Measurements from ENCODE around the gene UCK1. TPM values are rescaled to one million over a fixed set of nuclear protein-coding genes. Genes with fewer than 3 reads are reported as not detected.
"Not testable (repeated sequence)": the region's sequence is repeated elsewhere in the genome, so short reads cannot be mapped to it uniquely, and the experiment has no call there.

UCK1 gene
- total RNA-seq, 1 donor from 2014 or later = 30.7 TPM

DNA sequence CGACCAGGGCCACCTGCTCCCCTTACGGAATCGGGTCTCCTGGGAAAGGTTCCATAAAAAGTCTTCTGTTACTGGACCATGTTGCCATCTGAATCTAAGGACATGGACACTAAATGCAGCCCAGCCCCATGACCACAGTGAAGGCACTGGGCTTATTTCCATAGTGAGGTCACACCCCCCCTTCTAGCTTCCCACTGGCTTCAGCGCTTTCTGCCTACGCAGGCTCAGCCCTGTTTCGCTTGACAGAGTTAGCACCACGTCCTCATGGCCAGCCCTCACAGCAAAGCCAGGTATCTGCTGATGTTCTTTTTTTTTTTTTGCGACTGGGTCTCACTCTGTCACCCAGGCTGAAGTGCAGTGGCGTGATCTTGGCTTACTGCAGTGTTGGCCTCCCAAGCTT lies 14.1 kb downstream of the UCK1 start:
- Mint-ChIP-seq H3K27ac (no peak overlapping the region), H3K4me1 (no peaks in the 10 kb centered on the region), H3K27me3 (ENCODE audit: insufficient read depth, low read depth) (peaks cover 3% of the 10 kb centered on the region), H3K9me3 (no peaks in the 10 kb centered on the region), H3K36me3 (peaks cover 28% of the 10 kb centered on the region), H3K4me3 (no peak overlapping the region)
- H3K79me2 ChIP-seq (ENCODE audit: low read depth) = no peaks in the 10 kb centered on the region
- no peak overlapping the region for H3K9ac ChIP-seq
- H3K4me1 ChIP-seq = no peaks in the 10 kb centered on the region
- H4K20me1 ChIP-seq (ENCODE audit: low read depth) = no peaks in the 10 kb centered on the region
- no peak for DNase-seq (ENCODE audit: low spot score)
- no peaks in the 10 kb centered on the region for H3K27me3 ChIP-seq
- no peak overlapping the region for H2AFZ ChIP-seq (replicated peaks)
- no peaks in the 10 kb centered on the region for H3K9me3 ChIP-seq (ENCODE audit: low read depth)
- no peaks in the 10 kb centered on the region for H3F3A ChIP-seq (ENCODE audit: low read depth)
- TF ChIP-seq, protein P1, sequence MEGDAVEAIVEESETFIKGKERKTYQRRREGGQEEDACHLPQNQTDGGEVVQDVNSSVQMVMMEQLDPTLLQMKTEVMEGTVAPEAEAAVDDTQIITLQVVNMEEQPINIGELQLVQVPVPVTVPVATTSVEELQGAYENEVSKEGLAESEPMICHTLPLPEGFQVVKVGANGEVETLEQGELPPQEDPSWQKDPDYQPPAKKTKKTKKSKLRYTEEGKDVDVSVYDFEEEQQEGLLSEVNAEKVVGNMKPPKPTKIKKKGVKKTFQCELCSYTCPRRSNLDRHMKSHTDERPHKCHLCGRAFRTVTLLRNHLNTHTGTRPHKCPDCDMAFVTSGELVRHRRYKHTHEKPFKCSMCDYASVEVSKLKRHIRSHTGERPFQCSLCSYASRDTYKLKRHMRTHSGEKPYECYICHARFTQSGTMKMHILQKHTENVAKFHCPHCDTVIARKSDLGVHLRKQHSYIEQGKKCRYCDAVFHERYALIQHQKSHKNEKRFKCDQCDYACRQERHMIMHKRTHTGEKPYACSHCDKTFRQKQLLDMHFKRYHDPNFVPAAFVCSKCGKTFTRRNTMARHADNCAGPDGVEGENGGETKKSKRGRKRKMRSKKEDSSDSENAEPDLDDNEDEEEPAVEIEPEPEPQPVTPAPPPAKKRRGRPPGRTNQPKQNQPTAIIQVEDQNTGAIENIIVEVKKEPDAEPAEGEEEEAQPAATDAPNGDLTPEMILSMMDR (IDR thresholded peaks at IDR 0.05) = no peak
- TF ChIP-seq EZH2phosphoT487 (IDR thresholded peaks at IDR 0.05) = no peak
- TF ChIP-seq EZH2 (IDR thresholded peaks at IDR 0.05) = no peak
- no peak overlapping the region for H3K4me2 ChIP-seq
- H3K36me3 ChIP-seq = no peaks in the 10 kb centered on the region
- no peak overlapping the region for H3K4me3 ChIP-seq
- H3K27ac ChIP-seq = no peak overlapping the region

DNA sequence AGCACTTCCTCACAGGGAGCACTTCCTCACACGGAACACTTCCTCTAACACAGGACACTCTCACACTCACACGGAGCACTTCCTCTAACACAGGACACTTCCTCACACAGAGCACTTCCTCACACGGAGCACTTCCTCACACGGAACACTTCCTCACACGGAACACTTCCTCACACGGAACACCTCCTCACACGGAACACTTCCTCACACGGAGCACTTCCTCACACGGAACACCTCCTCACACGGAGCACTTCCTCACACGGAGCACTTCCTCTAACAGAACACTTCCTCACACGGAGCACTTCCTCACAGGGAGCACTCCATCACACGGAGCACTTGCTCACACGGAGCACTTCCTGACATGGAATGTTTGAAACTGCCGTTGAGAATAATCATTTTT lies 15.0 kb downstream of the UCK1 start:
- TF ChIP-seq EZH2 (IDR thresholded peaks at IDR 0.05) (no peak), EZH2phosphoT487 (IDR thresholded peaks at IDR 0.05) (no peak)
- TF ChIP-seq, protein P1 (IDR thresholded peaks at IDR 0.05) = no peak
- peaks cover 29% of the 10 kb centered on the region for H3K36me3 Mint-ChIP-seq

DNA sequence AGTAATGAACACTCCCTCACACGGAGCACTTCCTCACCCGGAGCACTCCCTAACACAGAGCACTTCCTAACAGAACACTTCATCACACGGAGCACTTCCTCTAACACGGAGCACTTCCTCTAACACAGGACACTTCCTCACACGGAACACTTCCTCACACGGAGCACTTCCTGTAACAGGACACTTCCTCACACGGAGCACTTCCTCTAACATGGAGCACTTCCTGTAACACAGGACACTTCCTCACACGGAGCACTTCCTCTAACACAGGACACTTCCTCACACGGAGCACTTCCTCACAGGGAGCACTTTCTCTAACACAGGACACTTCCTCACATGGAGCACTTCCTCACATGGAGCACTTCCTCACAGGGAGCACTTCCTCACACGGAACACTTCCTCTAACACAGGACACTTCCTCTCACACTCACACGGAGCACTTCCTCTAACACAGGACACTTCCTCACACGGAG lies 15.5 kb downstream of the UCK1 start:
- not testable (repeated sequence) for H3K9me3 ChIP-seq (ENCODE audit: low read depth); H3K4me1 ChIP-seq; H3K36me3 ChIP-seq; H3K4me1 Mint-ChIP-seq; H3K27ac Mint-ChIP-seq; H3K4me2 ChIP-seq; H3K79me2 ChIP-seq (ENCODE audit: low read depth); H2AFZ ChIP-seq (replicated peaks); H3K27me3 ChIP-seq; H4K20me1 ChIP-seq (ENCODE audit: low read depth); H3K27me3 Mint-ChIP-seq (ENCODE audit: insufficient read depth, low read depth); H3K4me3 Mint-ChIP-seq; H3F3A ChIP-seq (ENCODE audit: low read depth); H3K9ac ChIP-seq; DNase-seq (ENCODE audit: low spot score); H3K4me3 ChIP-seq; H3K9me3 Mint-ChIP-seq; H3K27ac ChIP-seq
- H3K36me3 Mint-ChIP-seq = peaks cover 32% of the 10 kb centered on the region

More for the DNA sequence above, 15.0 kb downstream of the UCK1 start:
- Mint-ChIP-seq H3K27ac (no peak overlapping the region), H3K4me1 (no peaks in the 10 kb centered on the region), H3K9me3 (no peaks in the 10 kb centered on the region), H3K4me3 (no peak overlapping the region), H3K27me3 (ENCODE audit: insufficient read depth, low read depth) (peaks cover 3% of the 10 kb centered on the region)
- Histone ChIP-seq H3K4me1 (no peaks in the 10 kb centered on the region), H3K27ac (no peak overlapping the region), H3F3A (ENCODE audit: low read depth) (no peaks in the 10 kb centered on the region), H3K79me2 (ENCODE audit: low read depth) (no peaks in the 10 kb centered on the region), H3K36me3 (no peaks in the 10 kb centered on the region), H3K4me2 (no peak overlapping the region), H3K9ac (no peak overlapping the region), H3K9me3 (ENCODE audit: low read depth) (no peaks in the 10 kb centered on the region), H3K4me3 (no peak overlapping the region), H3K27me3 (no peaks in the 10 kb centered on the region), H2AFZ (replicated peaks) (no peak overlapping the region), H4K20me1 (ENCODE audit: low read depth) (no peaks in the 10 kb centered on the region)
- no peak for DNase-seq (ENCODE audit: low spot score)

DNA sequence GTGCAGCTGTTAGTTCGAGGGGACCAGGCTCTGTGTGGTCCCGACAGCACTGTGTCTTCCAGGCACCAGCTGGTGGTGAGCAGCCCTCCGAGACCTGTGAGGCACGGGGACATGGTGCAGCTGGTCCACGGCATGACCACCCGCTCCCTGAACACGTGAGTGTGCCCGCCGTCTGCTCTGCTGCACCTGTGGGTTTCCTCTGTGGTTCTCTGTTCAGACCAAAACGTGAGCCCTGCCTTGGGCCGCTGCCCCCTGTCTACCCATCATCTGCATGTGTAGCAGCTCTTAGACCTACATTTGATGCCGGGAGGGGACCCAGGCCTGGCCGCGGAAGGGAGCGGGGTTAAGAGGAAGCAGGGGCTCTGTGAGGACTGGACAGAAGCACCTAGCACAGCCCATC lies 17.9 kb downstream of the UCK1 start:
- Mint-ChIP-seq H3K4me1 (no peaks in the 10 kb centered on the region), H3K27me3 (ENCODE audit: insufficient read depth, low read depth) (peaks cover 3% of the 10 kb centered on the region), H3K36me3 (peaks cover 25% of the 10 kb centered on the region), H3K9me3 (no peaks in the 10 kb centered on the region), H3K27ac (no peak overlapping the region), H3K4me3 (no peak overlapping the region)
- Histone ChIP-seq H3K79me2 (ENCODE audit: low read depth) (no peaks in the 10 kb centered on the region), H2AFZ (replicated peaks) (no peak overlapping the region), H3K4me1 (no peaks in the 10 kb centered on the region), H3K9ac (no peak overlapping the region), H3K27ac (no peak overlapping the region), H3K9me3 (ENCODE audit: low read depth) (no peaks in the 10 kb centered on the region), H3K4me3 (no peak overlapping the region), H3F3A (ENCODE audit: low read depth) (no peaks in the 10 kb centered on the region), H3K4me2 (no peak overlapping the region), H4K20me1 (ENCODE audit: low read depth) (no peaks in the 10 kb centered on the region), H3K36me3 (no peaks in the 10 kb centered on the region), H3K27me3 (no peaks in the 10 kb centered on the region)
- TF ChIP-seq, protein P1 (IDR thresholded peaks at IDR 0.05) = no peak
- TF ChIP-seq EZH2 (IDR thresholded peaks at IDR 0.05) (no peak), EZH2phosphoT487 (IDR thresholded peaks at IDR 0.05) (no peak)
- DNase-seq (ENCODE audit: low spot score) = no peak
